Dedifferentiated amniotic fluid mesenchymal stem cell (primary cell): ENCODE results near the gene SPOCD1.
A peak's percentile ranks its signal among the peaks of the same experiment; 100 is the strongest.

Experiments used
- DNase-seq: peaks from one replicate; pipeline ENCODE4 v3.0.0-alpha.2; 2016; ENCODE audit errors: extremely low spot score

SPOCD1 gene

GRCh38 chr1:31771891-31772668, 43.7 kb downstream of the SPOCD1 start:
- no peak for DNase-seq

DNA sequence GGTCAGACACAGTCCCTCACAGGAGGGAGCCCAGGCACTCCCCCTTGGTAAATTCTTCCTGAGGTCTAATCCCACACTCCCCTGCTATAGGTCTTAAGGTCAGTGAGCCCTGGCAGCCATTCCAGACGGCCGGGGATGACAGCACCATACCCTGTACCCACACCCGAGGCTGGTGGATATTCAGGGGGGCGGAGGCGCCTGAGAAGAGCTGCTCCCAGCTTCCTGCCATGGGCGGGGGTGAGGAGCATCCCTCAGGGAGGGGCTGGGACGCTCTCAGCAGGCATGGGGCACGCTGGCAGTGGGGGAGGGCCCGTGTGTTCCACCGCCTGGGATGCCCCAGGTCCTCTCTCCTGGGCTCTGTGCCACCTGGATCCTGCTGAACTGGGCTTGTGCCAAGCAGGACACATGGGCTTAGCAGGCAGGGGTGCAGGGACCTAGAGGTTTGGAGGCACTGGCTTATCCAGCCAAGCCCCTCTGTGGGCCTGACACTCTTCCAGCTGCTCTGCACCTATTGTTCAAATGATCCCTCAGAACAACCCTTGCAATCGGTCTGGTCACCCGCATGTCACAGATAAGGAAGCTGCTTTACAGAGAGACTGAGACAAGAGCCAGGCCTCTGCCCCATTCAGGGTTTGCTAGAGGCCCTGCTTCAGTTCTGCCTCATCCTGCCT, 46.0 kb downstream of the SPOCD1 start:
- no peak for DNase-seq

DNA sequence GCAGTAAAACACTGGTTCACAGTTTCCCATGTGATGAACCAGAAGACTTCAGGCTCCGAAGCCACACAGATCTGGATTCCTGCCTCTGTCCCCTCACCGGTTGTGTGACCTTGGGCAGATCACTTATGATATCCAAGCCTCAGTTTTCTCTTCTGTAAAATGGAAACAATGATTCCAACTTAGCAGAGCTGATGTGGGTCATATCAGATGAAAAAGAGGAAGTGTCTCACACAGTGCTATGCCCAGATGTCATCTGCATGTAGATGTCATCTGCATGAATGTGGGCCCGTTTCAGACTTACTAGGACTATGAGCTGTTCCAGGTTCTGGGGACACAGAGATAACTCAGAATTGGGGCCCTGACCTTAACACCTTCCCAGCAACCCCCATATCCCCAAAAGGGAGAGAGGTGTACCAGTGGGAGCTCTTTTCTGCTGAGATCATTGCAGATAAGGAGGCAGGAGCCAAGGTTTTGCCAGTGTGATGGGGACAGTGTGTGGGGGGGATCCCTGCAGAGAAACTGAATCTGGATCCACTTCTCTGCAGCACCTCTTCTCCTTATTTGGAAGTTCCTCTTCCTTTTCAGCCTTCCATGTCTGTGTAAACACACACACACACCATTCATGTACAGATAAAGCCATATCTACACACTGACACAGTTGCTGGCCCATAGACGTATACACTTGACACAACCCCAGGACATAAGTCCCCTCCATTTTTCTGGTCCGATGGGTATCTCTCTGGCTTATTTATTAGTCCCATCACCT, 46.7 kb downstream of the SPOCD1 start:
- DNase-seq: no peak

- DNase-seq: no peak
Observed at GRCh38 chr1:31768407-31768907, 47.4 kb downstream of the SPOCD1 start.

- DNase-seq: no peak
Observed at GRCh38 chr1:31767225-31767624, 48.6 kb downstream of the SPOCD1 start.

- no peak for DNase-seq
Observed at GRCh38 chr1:31765516-31765915, 50.3 kb downstream of the SPOCD1 start.

- DNase-seq: no peak
Observed at GRCh38 chr1:31765041-31765467, 50.8 kb downstream of the SPOCD1 start.

GRCh38 chr1:31764312-31765040, 51.3 kb downstream of the SPOCD1 start, which contains the start of gene ADGRB2:
ADGRB2 (minus strand) TSS chr1:31764340; CDS start chr1:31757221, 7,119 bp downstream.
- DNase-seq: no peak

DNA sequence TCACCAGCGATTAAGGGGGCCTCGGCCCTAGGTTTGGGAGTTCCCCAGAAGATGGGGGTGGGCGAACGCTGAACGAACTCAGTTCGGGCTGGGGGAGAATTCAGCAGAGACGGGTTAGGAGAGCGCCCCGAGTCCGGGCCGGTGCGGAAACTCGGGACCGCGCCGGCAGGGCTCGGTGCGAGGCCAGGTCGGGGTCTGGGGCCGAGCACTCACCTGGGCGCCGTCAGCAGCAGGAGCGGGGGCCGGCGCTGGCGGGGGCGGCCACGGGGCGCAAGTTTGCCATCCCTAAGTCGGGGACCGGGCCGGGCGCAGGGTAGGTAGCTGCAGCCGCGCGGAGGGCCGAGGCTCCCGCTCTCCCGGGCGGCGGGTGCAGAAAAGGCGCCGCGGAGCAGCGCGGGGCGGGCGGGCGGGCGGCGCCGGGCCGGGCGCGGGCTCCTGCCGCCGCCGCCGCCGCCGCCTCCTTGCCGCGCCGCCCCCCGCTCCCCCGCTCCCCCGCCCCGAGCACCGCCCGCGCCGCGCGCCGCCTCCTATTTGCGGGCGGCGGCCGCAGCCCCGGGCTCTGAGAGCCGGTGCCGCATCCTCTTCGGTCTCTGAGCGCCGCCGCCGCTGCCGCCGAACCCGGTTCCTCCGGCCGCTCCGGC, 52.0 kb downstream of the SPOCD1 start:
- DNase-seq: no peak

- peak; percentile 50 for DNase-seq
Observed at GRCh38 chr1:31762726-31763670, 52.8 kb downstream of the SPOCD1 start.

DNA sequence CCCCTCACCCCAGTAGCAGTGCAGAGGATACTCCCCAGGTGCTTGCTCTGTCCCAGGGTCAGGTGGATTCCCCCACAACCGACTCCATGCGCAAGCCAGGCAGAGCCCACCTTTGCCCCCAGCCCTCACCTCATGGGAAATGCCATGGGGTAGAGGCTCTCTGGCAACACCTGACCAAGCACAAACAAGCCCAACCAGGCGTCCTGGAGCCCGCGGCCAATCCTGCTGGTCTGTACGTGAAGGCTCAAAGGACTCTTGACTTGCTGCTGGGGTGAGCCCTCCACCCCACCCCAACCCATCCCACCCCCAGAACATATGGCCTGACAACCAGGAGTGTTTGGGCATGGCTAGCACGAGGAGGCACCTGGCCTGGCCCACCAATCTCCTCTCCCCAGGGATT, 53.5 kb downstream of the SPOCD1 start:
- DNase-seq: no peak

DNA sequence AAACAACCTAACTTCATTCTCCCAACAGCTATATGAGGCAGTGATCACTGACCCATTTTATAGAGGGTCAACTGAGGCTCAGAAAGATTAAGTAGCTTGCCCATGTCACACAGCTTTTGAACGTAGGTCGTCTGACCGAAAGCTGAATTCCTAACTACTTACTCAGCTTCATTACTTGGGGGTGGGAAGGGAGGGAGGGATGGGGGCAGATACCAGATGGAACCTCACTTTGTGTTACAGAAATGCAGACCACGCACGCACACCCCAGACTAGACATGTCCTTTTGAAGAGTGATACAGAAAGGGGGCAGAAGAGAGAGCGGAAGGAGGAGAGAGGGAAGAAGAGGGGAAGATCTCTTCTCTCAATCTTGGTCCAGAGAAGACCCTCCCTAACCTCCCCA, 53.9 kb downstream of the SPOCD1 start:
- no peak for DNase-seq

GRCh38 chr1:31760471-31761470, 55.1 kb downstream of the SPOCD1 start:
- no peak for DNase-seq

DNA sequence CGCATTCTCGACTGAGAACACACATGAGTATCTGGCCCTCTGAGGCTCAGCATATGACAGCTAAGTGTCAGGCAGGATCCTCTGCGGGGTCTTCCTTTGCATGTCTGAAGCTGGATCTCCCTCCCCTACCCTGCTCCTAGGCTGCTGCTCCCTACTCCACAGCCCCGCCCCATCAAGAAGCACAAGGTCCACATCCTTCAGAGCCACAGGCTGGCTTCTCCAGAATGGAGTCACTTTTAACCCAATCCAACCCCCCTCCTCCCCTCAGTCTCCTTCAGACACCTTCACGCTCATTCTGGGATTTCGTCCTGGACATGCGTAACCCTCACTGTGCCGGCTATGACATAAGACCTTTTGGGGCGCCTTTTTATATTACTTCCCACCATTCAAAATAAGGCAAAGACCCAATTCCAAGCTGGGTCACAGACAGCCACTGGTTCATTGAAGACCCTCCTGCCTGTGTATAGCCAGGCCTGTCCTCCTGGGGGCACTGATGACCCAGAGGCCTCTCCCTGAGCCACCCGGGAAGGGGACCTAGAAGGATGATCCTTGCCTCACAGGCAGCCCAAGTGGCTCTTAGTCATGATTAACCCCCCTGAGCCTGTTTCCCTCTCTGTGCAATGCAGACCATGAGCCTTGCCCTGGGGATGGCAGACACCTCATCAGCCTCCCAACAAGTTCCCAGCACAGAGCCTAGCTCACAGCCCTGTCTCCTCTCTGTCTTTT, 56.4 kb downstream of the SPOCD1 start:
- no peak for DNase-seq

DNA sequence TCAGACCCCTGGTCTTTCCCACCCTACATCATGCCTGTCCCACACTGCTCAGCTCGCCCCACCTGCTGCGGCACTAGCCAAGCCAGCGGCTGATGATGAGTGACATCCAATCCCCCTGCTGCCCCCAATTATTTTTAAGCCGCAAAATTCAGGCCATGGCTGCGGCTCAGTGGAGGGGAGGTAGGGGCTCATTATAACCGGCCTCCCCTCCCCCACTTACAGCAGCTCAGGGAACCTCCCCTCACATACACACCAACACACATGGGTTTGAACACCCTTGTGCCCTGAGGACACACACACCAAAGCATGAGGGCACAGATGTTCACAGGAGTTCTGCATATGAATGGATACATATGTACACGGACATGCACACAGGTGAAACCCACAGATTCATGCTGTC, 57.0 kb downstream of the SPOCD1 start:
- DNase-seq: no peak

DNA sequence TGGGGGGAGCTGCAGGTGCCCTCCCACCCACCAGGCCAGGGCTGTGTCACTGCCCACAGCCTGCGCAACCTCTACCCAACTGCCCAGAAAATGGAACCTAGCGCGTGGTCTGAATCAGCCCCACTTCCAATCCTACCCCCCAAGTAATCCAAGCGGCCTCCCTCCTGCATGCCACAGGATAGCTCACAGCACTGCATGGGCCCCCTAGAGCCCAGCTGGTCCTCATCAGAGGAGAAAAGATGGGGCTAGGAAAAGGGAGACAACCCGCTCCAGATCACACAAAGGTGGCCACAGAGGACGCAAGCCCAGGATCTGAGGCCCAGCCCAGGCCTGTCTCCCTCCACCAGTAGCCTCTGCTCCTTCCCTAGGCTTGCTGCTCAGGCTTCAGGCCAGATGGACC, 57.8 kb downstream of the SPOCD1 start:
- DNase-seq: no peak

DNA sequence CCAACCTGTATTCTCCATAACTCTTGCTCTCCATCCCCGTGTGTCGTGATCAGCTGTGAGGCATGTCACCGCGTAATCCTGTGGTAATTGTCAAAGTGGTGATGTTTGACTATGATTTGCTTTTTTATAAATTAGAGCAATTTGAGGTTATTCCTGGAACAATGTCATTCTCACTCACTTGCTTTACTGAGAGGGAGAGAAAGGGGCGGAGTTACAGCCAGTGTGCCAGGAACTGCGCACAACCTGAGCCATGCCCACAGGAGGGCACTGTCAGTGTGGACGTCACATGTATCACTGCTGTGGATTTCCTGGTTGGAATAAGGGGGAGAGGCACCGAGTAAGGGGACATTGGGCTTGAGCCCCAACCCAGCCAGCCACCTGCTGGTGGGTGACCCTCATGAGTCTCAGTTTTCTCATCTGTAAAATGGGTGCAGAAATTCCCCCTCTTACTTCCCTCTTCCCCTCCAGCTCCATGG, 58.6 kb downstream of the SPOCD1 start:
- no peak for DNase-seq

- DNase-seq: no peak
Observed at GRCh38 chr1:31756578-31756977, 59.2 kb downstream of the SPOCD1 start.
